Panc1 (cell line): ENCODE data around the gene HID1. TPM values are rescaled to one million over a fixed set of nuclear protein-coding genes. Genes with fewer than 3 reads are reported as not detected.

Source experiments
- ATAC-seq: fragments of 200-7000 bp; cut with Tn5 transposase; 2 replicates; pipeline ENCODE4 v1.9.1; 2020; ENCODE audit warnings: mild to moderate bottlenecking, moderate library complexity
- BruUV-seq: library from RNA; stranded (reverse); fragments of 400-500 nt; replicated peaks from 2 replicates; lab custom pipeline; 2021; lab: Mats Ljungman, UMichigan
- CTCF ChIA-PET: fragments of 300-600 bp; sonication (Branson Sonifier 250); formaldehyde crosslinking; loops from one replicate; lab custom pipeline; 2022; ENCODE audit warnings: antibody characterized with exemption; lab: Charles Lee
- POLR2A ChIA-PET: fragments of 300-600 bp; sonication (Branson Sonifier 250); formaldehyde crosslinking; loops from one replicate; lab custom pipeline; 2022; ENCODE audit warnings: antibody characterized with exemption; lab: Charles Lee
- DNase-seq: peaks from one replicate; pipeline ENCODE4 v3.0.0-alpha.2; 2010; ENCODE audit warnings: low read depth, low spot score
- H3K27ac ChIP-seq: 2 replicates; pipeline ENCODE4 v1.5.1; 2011; ENCODE audit warnings: mild to moderate bottlenecking, low read length, inconsistent platforms
- H3K27me3 ChIP-seq: fragments of 200-500 bp; sonication (Bioruptor generic); 2 replicates; pipeline ENCODE4 v1.6.0; 2014; ENCODE audit warnings: low read length, inconsistent platforms; ENCODE audit not compliant: control insufficient read depth, insufficient read depth
- H3K36me3 ChIP-seq: fragments of 200-500 bp; sonication (Bioruptor generic); 2 replicates; pipeline ENCODE4 v1.5.1; 2014; ENCODE audit warnings: inconsistent platforms, mild to moderate bottlenecking, low read length, moderate library complexity; ENCODE audit not compliant: control insufficient read depth, insufficient read depth
- H3K4me1 ChIP-seq: 2 replicates; pipeline ENCODE4 v1.5.1; 2011; ENCODE audit warnings: inconsistent platforms, mild to moderate bottlenecking, low read length, moderate library complexity; ENCODE audit not compliant: control insufficient read depth, insufficient read depth
- H3K4me3 ChIP-seq, 2 experiments: 2 replicates each; pipeline ENCODE4 v1.5.1; 2011 to 2012; ENCODE audit warnings: low read depth in 2 of 2, low read length in 2 of 2, mild to moderate bottlenecking in 2 of 2, inconsistent platforms in 1 of 2, moderate library complexity in 1 of 2
- H3K9me3 ChIP-seq: fragments of 200-500 bp; sonication (Bioruptor generic); 2 replicates; pipeline ENCODE4 v1.5.1; 2014; ENCODE audit warnings: low read depth, mild to moderate bottlenecking, inconsistent platforms, low read length, moderate library complexity; ENCODE audit not compliant: control insufficient read depth, insufficient read depth
- CTCF ChIP-seq: fragments of 450-650 bp; IDR thresholded peaks from 2 replicates; pipeline ENCODE4 v1.5.1; 2017; ENCODE audit warnings: mild to moderate bottlenecking
- POLR2AphosphoS5 ChIP-seq: IDR thresholded peaks from 2 replicates; pipeline ENCODE4 v1.6.1; 2012; ENCODE audit warnings: mild to moderate bottlenecking, low read depth, low read length, moderate library complexity
- REST ChIP-seq, 2 experiments: IDR thresholded peaks; 2 replicates each; pipeline ENCODE4 v1.6.1; 2011 to 2012; ENCODE audit warnings: low read depth in 2 of 2, control low read depth in 1 of 2, low read length in 1 of 2, mild to moderate bottlenecking in 1 of 2, moderate library complexity in 1 of 2; ENCODE audit not compliant: insufficient read depth in 1 of 2
- SIN3A ChIP-seq: IDR thresholded peaks from 2 replicates; pipeline ENCODE4 v1.6.1; 2012; ENCODE audit warnings: low read depth, mild to moderate bottlenecking, low read length, moderate library complexity, borderline replicate concordance; ENCODE audit not compliant: insufficient read depth
- TCF7L2 ChIP-seq: IDR thresholded peaks from 2 replicates; pipeline ENCODE4 v1.6.1; 2011; ENCODE audit warnings: mild to moderate bottlenecking, low read depth, low read length, inconsistent platforms
- in situ Hi-C: cut with HindIII; loops from 2 replicates; pipeline ENCODE4 v1.10.0; 2016; ENCODE audit warnings: low sequenced_read_pairs, low pct_unique_long_range_greater_than_20kb
- intact Hi-C: fragments of 100-400 bp; cut with micrococcal nuclease; formaldehyde crosslinking; loops from one replicate; pipeline ENCODE4 v1.10.0; 2022; ENCODE audit not compliant: unreplicated experiment
- total RNA-seq: library from RNA; stranded (reverse); gene quantifications from one replicate; pipeline ENCODE4 v1.2.1, GENCODE V29; 2021; ENCODE audit not compliant: unreplicated experiment

The HID1 gene
- total RNA-seq, 1 experiment from 2014 or later: 10.9 TPM

DNA sequence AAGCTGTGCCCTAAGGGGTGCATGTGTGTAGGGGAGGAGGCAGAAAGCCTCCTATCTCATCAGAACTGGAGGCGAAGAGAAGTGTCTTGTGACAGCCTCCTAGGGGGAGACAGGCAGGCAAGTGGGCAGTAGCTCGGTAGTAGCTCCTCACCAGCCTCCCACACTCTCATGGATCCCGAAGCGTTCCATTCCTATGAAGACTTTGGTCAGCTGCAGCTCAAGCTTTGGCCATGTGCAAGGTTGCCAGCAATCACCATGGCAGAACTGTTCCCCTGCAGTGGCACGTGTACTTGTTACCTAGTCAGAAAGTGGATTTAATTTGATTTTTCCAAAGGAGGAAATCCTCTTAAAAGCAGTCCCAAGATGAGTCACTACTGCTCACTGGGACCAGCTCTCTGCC, 46.6 kb upstream of the HID1 start:
- in situ Hi-C loops (no loop called here), intact Hi-C loops (no loop called here)
- ChIA-PET CTCF (interaction anchor here (0.6 to 0.7 kb wide), 2 partner anchors 57 to 1528 kb away, joined by 4 to 5 read pairs; no protein-coding TSS in a partner anchor), POLR2A (interaction anchor here (0.6 kb wide), 1 partner anchor 22 kb away, joined by 3 read pairs; no protein-coding TSS in a partner anchor)
- H3K27me3 ChIP-seq: no peaks in the 10 kb centered on the region
- TF ChIP-seq POLR2AphosphoS5 (no peak), SIN3A (no peak), CTCF (no peak), REST (IDR thresholded peaks at IDR 0.05; ENCODE audit: insufficient read depth in 1 of 2, low read depth in 2 of 2, low read length in 1 of 2) (no peak), TCF7L2 (no peak)
- peak; percentile 14; the same call in 1 of the 2 replicates for ATAC-seq
- H3K4me3 ChIP-seq: no peak overlapping the region
- H3K27ac ChIP-seq: no peak overlapping the region
- H3K36me3 ChIP-seq: peaks cover 2% of the 10 kb centered on the region; the same call in 1 of the 2 replicates
- no peak for DNase-seq
- H3K4me1 ChIP-seq: no peaks in the 10 kb centered on the region
- no peaks in the 10 kb centered on the region for H3K9me3 ChIP-seq
- BruUV-seq: no TSS peak

GRCh38 chr17:75013092-75013559, 40.6 kb upstream of the HID1 start:
- ChIA-PET CTCF (interaction anchor here (0.7 to 3.9 kb wide), 3 partner anchors 12 to 52 kb away, joined by 4 to 33 read pairs (median 4); no protein-coding TSS in a partner anchor), POLR2A (interaction anchor here (0.6 to 1.3 kb wide), 7 partner anchors 9 to 342 kb away, joined by 3 to 10 read pairs (median 5); partner anchors contain the start of gene HID1)
- BruUV-seq: no TSS peak
- Histone ChIP-seq H3K4me1 (peaks cover 21% of the 10 kb centered on the region), H3K4me3 (peak overlapping the region; percentile 78 to 82), H3K27me3 (no peaks in the 10 kb centered on the region), H3K9me3 (no peaks in the 10 kb centered on the region), H3K27ac (peak overlapping the region; percentile 78), H3K36me3 (peaks cover 3% of the 10 kb centered on the region; the same call in 1 of the 2 replicates)
- TF ChIP-seq REST (IDR thresholded peaks at IDR 0.05; ENCODE audit: insufficient read depth in 1 of 2, low read depth in 2 of 2, low read length in 1 of 2) (no peak), TCF7L2 (no peak), POLR2AphosphoS5 (no peak), CTCF (no peak), SIN3A (no peak)
- no peak for ATAC-seq
- DNase-seq: no peak
- in situ Hi-C loops (no loop called here), intact Hi-C loops (no loop called here)
